Mucosa of gallbladder (tissue), 1 donor: ENCODE data around the gene SPEM1. TPM values are rescaled to one million over a fixed set of nuclear protein-coding genes. Genes with fewer than 3 reads are reported as not detected.
"Not testable (repeated sequence)": the region's sequence is repeated elsewhere in the genome, so short reads cannot be mapped to it uniquely, and the experiment has no call there.

Source experiments
- DNase-seq: peaks from one replicate; pipeline ENCODE4 v3.0.0-alpha.2; 2020; ENCODE audit warnings: low spot score
- total RNA-seq: library from RNA; stranded (reverse); gene quantifications from one replicate; pipeline ENCODE4 v1.2.1, GENCODE V29; 2021
- donor health status: DM: no; HTN: no; CAD: no.

Gene SPEM1
- total RNA-seq, 1 donor from 2014 or later, result not detected

DNA sequence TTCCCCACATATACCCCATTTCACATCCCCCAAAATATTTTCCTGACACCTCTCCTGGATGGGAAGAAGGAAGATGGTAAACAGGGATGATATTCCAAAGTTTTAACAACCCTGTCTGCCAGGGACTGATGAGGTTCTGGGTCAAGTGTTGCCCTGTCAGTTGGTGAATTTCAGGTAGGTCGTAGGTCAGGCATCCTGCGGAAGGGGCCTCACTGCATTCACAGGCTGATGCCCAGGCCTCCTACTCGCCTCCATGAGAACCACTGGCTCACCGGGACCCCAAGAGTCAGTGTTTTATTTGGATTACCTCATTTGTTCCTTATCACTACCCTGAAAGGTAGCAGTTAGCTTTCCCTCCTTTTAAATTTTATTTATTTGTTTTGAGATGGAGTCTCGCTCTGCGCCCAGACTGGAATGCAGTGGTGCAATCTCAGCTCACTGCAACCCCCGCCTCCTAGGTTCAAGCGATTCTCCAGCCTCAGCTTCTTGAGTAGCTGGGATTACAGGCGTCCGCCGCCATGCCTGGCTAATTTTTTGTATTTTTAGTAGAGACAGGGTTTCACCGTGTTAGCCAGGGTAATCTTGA is 48.8 kb downstream of the SPEM1 start:
- no peak for DNase-seq

DNA sequence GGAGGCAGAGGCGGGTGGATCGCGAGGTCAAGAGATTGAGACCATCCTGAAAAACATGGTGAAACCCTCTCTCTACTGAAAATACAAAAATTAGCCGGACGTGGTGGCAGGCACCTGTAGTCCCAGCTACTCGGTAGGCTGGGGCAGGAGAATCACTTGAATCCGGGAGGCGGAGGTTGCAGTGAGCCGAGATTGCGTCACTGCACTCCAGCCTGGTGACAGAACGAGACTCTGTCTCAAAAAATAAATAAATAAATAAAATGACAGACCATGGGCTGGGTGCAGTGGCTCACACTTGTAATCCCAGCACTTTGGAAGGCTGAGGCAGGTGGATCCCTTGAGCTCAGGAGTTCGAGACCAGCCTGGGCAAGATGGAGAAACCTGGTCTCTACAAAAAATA is 49.7 kb downstream of the SPEM1 start:
- not testable (repeated sequence) for DNase-seq

DNA sequence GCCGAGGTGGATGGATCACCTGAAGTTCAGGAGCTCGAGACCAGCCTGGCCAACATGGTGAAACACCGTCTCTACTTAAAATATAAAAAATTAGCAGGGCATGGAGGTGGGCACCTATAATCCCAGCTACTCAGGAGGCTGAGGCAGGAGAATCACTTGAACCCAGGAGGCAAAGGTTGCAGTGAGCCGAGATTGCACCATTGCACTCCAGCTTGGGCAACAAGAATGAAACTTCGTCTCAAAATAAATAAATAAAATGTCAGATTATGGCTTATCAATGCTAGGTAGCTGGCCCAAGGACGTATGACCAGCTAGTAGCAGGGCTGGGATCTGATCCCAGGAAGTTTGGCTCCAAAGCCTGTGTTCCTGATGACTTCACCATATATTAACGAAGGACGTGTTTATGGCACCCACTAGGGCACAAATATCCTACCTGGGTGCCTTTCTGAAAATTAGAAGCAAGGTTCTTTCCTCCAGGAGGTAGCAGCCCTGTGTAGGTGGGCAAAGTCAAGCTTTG is 50.4 kb downstream of the SPEM1 start:
- not testable (repeated sequence) for DNase-seq

Other genes with a start within 250 kb of the SPEM1 start
- 5.0 TPM for gene ASGR1, start 241.0 kb upstream of the SPEM1 start, total RNA-seq
- 36.5 TPM for gene DLG4, start 200.5 kb upstream of the SPEM1 start, total RNA-seq
- 914 TPM for gene ACADVL, start 200.4 kb upstream of the SPEM1 start, total RNA-seq
- gene DVL2, start 185.8 kb upstream of the SPEM1 start, total RNA-seq, result 60.9 TPM
- 32.3 TPM for gene PHF23, start 180.9 kb upstream of the SPEM1 start, total RNA-seq
- gene GABARAP, start 177.9 kb upstream of the SPEM1 start, total RNA-seq, result 587 TPM
- gene CTDNEP1, start 168.6 kb upstream of the SPEM1 start, total RNA-seq, result 107 TPM
- 47.9 TPM for gene ELP5, start 168.1 kb upstream of the SPEM1 start, total RNA-seq
- 248 TPM for gene CLDN7, start 157.8 kb upstream of the SPEM1 start, total RNA-seq
- gene SLC2A4, start 138.6 kb upstream of the SPEM1 start, total RNA-seq, result 7.6 TPM
- 1.4 TPM for gene YBX2, start 125.7 kb upstream of the SPEM1 start, total RNA-seq
- gene EIF5A, start 112.7 kb upstream of the SPEM1 start, total RNA-seq, result 233 TPM
- 71.8 TPM for gene GPS2, start 105.0 kb upstream of the SPEM1 start, total RNA-seq
- gene NEURL4, start 91.0 kb upstream of the SPEM1 start, total RNA-seq, result 50.3 TPM
- 24.2 TPM for gene ACAP1, start 83.8 kb upstream of the SPEM1 start, total RNA-seq
- gene KCTD11, start 68.2 kb upstream of the SPEM1 start, total RNA-seq, result 15.3 TPM
- gene TMEM95, start 65.2 kb upstream of the SPEM1 start, total RNA-seq, result not detected
- 11.7 TPM for gene TNK1, start 39.2 kb upstream of the SPEM1 start, total RNA-seq
- gene PLSCR3, start 25.8 kb upstream of the SPEM1 start, total RNA-seq, result 39.7 TPM
- gene TMEM256, start 16.2 kb upstream of the SPEM1 start, total RNA-seq, result 67.5 TPM
- 35.2 TPM for gene NLGN2, start 12.5 kb upstream of the SPEM1 start, total RNA-seq
- not detected for gene SPEM2, start 5.3 kb downstream of the SPEM1 start, total RNA-seq
- gene SPEM3, start 8.5 kb downstream of the SPEM1 start, total RNA-seq, result not detected
- gene TMEM102, start 15.1 kb downstream of the SPEM1 start, total RNA-seq, result 14.3 TPM
- 2.7 TPM for gene FGF11, start 19.2 kb downstream of the SPEM1 start, total RNA-seq
- 10.0 TPM for gene CHRNB1, start 24.7 kb downstream of the SPEM1 start, total RNA-seq
- gene ZBTB4, start 59.3 kb downstream of the SPEM1 start, total RNA-seq, result 82.8 TPM
- not detected for gene SLC35G6, start 61.1 kb downstream of the SPEM1 start, total RNA-seq
- gene POLR2A, start 64.0 kb downstream of the SPEM1 start, total RNA-seq, result 133 TPM
- 81.5 TPM for gene TNFSF12, start 128.7 kb downstream of the SPEM1 start, total RNA-seq
- gene TNFSF13, start 138.4 kb downstream of the SPEM1 start, total RNA-seq, result 120 TPM
- gene SENP3, start 141.6 kb downstream of the SPEM1 start, total RNA-seq, result 46.6 TPM
- 75.3 TPM for gene CD68, start 159.3 kb downstream of the SPEM1 start, total RNA-seq
- 76.4 TPM for gene MPDU1, start 163.5 kb downstream of the SPEM1 start, total RNA-seq
- 3.1 TPM for gene SOX15, start 169.8 kb downstream of the SPEM1 start, total RNA-seq
- 39.3 TPM for gene FXR2, start 194.6 kb downstream of the SPEM1 start, total RNA-seq
- 120 TPM for gene SAT2, start 207.5 kb downstream of the SPEM1 start, total RNA-seq
- gene SHBG, start 209.8 kb downstream of the SPEM1 start, total RNA-seq, result 0.89 TPM
- gene ATP1B2, start 230.6 kb downstream of the SPEM1 start, total RNA-seq, result 7.7 TPM